ENCODE data around the gene NME1.

Gene NME1

DNA sequence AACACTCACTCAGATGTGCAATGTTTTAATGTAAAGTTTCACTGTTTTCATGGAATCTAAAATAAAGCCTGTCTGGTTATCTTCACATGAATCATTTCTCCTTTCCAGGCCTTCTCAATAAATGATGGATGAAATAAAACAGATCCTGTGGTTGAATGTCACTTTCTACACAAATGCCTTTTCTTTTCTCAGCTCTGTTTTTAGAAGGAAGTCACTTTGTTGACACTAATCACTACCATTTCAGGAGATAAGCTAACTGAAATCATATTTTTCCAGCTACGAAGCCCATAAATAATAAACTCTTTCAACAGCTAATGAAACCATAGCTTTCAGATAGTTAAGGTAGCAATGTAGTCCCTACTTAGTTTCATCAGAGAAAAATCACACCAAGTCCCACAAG is 30.8 kb downstream of the NME1 start:
- no peaks in the 10 kb centered on the region for H3K9me3 ChIP-seq (ENCODE audit: severe bottlenecking)
- no peak for DNase-seq
- H3K4me3 ChIP-seq (ENCODE audit: low read depth, low read length), result no peak overlapping the region
- no peak for TF ChIP-seq CTCF (IDR thresholded peaks at IDR 0.05; ENCODE audit: low read depth, low read length)
- H3K27ac ChIP-seq, result no peak overlapping the region
- no peaks in the 10 kb centered on the region for H3K27me3 ChIP-seq (ENCODE audit: insufficient read depth, low read depth, severe bottlenecking)
- peaks cover 55% of the 10 kb centered on the region for H3K36me3 ChIP-seq

DNA sequence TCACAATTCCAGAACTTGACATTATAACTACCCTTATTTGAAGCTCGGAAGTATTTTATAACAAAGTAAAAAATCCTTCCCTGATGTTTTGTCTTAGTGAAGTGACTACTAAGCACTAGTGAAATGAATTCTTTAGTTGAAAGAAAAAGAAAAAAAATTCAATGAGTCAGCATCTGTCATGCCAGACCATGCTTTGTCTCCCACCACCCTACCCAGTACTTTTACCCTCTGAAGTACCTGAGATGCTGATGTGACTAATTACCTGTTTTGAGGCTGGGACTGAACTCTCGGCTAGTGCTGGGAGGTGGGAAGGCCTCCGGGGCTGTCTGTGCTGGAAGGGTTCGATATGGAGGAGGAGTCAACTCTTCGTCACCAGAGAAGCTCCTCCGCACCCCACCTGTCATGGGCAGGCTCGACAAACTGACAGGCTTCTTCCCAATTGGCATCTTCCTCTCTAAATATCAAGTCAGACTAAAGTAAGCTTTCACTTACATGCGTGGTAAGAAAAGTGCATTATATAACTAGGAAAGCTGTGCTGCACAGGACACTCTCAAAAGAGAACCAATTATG is 32.5 kb downstream of the NME1 start:
- Histone ChIP-seq H3K4me3 (ENCODE audit: low read depth, low read length) (no peak overlapping the region), H3K9me3 (ENCODE audit: severe bottlenecking) (no peaks in the 10 kb centered on the region), H3K27me3 (ENCODE audit: insufficient read depth, low read depth, severe bottlenecking) (no peaks in the 10 kb centered on the region), H3K36me3 (peaks cover 62% of the 10 kb centered on the region), H3K27ac (no peak overlapping the region)
- TF ChIP-seq CTCF (IDR thresholded peaks at IDR 0.05; ENCODE audit: low read depth, low read length), result no peak
- DNase-seq, result no peak

DNA sequence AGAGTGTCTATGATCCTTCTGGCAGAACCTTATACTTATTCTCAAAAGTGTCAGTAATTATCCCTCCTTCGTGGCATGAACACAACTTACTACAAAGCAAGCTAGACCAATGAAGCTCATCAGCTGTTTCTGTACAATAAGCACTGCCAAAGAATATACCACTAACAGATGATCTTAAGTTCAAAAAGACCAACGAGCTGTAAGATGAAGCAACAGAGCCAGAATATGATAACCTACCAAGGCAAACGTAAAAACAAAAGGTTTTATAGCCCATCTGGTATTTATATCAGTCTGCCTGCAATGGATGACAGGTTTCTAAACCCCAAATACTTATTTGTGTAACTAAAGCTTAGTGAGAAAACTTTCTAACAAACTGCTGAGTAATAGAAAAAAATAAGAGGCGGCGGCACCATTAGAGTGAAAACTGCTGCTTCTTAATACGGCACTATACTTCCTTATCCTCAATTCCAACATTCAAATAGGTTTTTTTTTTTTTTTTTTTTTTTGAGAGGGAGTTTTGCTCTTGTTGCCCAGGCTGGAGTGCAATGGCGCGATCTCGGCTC is 35.0 kb downstream of the NME1 start:
- no peak overlapping the region for H3K27ac ChIP-seq
- H3K9me3 ChIP-seq (ENCODE audit: severe bottlenecking), result no peaks in the 10 kb centered on the region
- H3K36me3 ChIP-seq, result peaks cover 75% of the 10 kb centered on the region
- TF ChIP-seq CTCF (IDR thresholded peaks at IDR 0.05; ENCODE audit: low read depth, low read length), result no peak
- H3K27me3 ChIP-seq (ENCODE audit: insufficient read depth, low read depth, severe bottlenecking), result no peaks in the 10 kb centered on the region
- H3K4me3 ChIP-seq (ENCODE audit: low read depth, low read length), result no peak overlapping the region
- no peak for DNase-seq

DNA sequence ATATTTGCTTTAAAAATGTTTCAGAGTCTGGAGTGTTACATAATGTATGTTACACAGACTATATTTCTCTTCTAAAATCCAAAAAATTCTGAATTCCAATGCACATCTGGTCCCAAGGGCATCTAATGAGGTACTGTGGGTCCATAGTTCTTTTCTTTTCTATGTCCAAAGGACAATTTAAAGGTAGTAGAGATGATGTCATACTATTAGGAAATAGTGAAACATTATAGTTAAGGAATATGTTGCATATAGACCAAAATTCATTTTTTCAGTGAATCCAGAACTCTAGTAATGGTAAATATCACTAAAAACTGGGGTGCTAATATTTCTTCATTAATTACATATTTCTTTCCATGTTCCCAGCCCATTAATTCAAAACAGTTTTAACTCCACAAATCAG is 35.8 kb downstream of the NME1 start:
- Histone ChIP-seq H3K4me3 (ENCODE audit: low read depth, low read length) (no peak overlapping the region), H3K9me3 (ENCODE audit: severe bottlenecking) (no peaks in the 10 kb centered on the region), H3K27ac (no peak overlapping the region), H3K27me3 (ENCODE audit: insufficient read depth, low read depth, severe bottlenecking) (no peaks in the 10 kb centered on the region), H3K36me3 (peaks cover 76% of the 10 kb centered on the region)
- TF ChIP-seq CTCF (IDR thresholded peaks at IDR 0.05; ENCODE audit: low read depth, low read length), result no peak
- DNase-seq, result no peak

DNA sequence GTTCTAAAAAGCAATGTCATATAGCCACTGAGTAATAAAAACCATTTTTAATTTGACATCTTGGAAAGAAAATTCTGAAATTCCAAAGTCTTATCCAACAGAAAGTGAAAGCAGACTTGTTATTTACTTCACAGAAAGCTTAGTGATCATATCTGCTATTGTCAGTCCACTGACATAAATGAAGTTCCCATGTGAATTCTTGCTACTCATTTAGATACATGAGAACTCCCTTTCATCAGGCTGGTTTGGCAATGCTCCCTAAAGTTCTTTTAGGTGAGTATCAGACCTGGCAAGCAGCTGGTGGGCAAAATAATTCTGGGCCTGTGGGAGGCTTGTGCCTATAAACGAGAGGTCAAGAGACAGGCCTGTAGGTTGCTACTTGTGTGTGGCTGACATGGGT is 36.3 kb downstream of the NME1 start:
- Histone ChIP-seq H3K27ac (no peak overlapping the region), H3K9me3 (ENCODE audit: severe bottlenecking) (no peaks in the 10 kb centered on the region), H3K4me3 (ENCODE audit: low read depth, low read length) (no peak overlapping the region), H3K36me3 (peaks cover 72% of the 10 kb centered on the region), H3K27me3 (ENCODE audit: insufficient read depth, low read depth, severe bottlenecking) (no peaks in the 10 kb centered on the region)
- no peak for TF ChIP-seq CTCF (IDR thresholded peaks at IDR 0.05; ENCODE audit: low read depth, low read length)
- no peak for DNase-seq

DNA sequence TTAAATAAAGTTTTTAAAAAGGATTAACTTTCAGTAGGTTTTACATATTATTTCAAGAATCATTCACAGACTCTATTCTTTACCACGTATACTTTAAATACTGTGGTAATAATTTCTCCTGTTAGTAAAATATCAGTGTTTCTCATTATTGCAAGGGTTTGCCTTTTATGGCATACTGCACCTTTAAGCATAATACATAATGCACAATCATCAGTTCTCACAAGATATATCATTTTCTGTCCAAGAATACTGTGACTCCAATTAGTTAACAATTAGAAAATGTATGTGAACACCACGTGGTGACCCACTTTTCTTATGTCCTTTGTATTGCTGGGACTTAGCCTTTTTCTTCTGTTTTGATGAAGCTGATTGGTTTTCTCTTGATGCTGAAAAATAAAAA is 38.5 kb downstream of the NME1 start:
- no peak for DNase-seq
- H3K4me3 ChIP-seq (ENCODE audit: low read depth, low read length), result no peak overlapping the region
- H3K27me3 ChIP-seq (ENCODE audit: insufficient read depth, low read depth, severe bottlenecking), result no peaks in the 10 kb centered on the region
- no peak overlapping the region for H3K27ac ChIP-seq
- TF ChIP-seq CTCF (IDR thresholded peaks at IDR 0.05; ENCODE audit: low read depth, low read length), result no peak
- H3K36me3 ChIP-seq, result peaks cover 72% of the 10 kb centered on the region
- H3K9me3 ChIP-seq (ENCODE audit: severe bottlenecking), result no peaks in the 10 kb centered on the region

Data from WERI-Rb-1 (cell line).